Smooth muscle cell (in vitro differentiated cells): ENCODE data around the gene GRIN2C. TPM values are rescaled to one million over a fixed set of nuclear protein-coding genes. Genes with fewer than 3 reads are reported as not detected.
A peak's percentile ranks its signal among the peaks of the same experiment; 100 is the strongest.

Source experiments
- DNase-seq: peaks from one replicate; lab custom pipeline; 2025; ENCODE audit not compliant: unreplicated experiment; lab: John Stamatoyannopoulos, UW
- H2AFZ ChIP-seq: fragments of 200-600 bp; sonication (generic); 2 replicates; pipeline ENCODE4 v1.6.0; 2016; ENCODE audit warnings: antibody characterized with exemption, low read depth, mild to moderate bottlenecking
- H3F3A ChIP-seq: fragments of 200-600 bp; sonication (generic); 2 replicates; pipeline ENCODE4 v1.6.0; 2017; ENCODE audit warnings: antibody characterized with exemption, low read depth
- H3K27ac ChIP-seq: fragments of 200-600 bp; sonication (generic); 2 replicates; pipeline ENCODE4 v1.5.1; 2016; ENCODE audit warnings: low read depth, mild to moderate bottlenecking
- H3K27me3 ChIP-seq: fragments of 200-600 bp; sonication (generic); 2 replicates; pipeline ENCODE4 v1.6.1; 2016; ENCODE audit warnings: low read depth, mild to moderate bottlenecking
- H3K36me3 ChIP-seq: fragments of 200-600 bp; sonication (generic); 2 replicates; pipeline ENCODE4 v1.5.1; 2016; ENCODE audit warnings: low read depth
- H3K4me1 ChIP-seq: fragments of 200-600 bp; sonication (generic); 2 replicates; pipeline ENCODE4 v1.5.1; 2016; ENCODE audit warnings: low read depth
- H3K4me2 ChIP-seq: fragments of 200-600 bp; sonication (generic); 2 replicates; pipeline ENCODE4 v1.6.0; 2016; ENCODE audit warnings: mild to moderate bottlenecking
- H3K4me3 ChIP-seq: fragments of 200-600 bp; sonication (generic); 2 replicates; pipeline ENCODE4 v1.5.1; 2016; ENCODE audit warnings: mild to moderate bottlenecking
- H3K79me2 ChIP-seq: fragments of 200-600 bp; sonication (generic); 2 replicates; pipeline ENCODE4 v1.6.0; 2016; ENCODE audit warnings: low read depth, mild to moderate bottlenecking
- H3K9ac ChIP-seq: fragments of 200-600 bp; sonication (generic); 2 replicates; pipeline ENCODE4 v1.6.0; 2016; ENCODE audit warnings: low read depth
- H3K9me3 ChIP-seq: fragments of 200-600 bp; sonication (generic); replicated peaks from 2 replicates; pipeline ENCODE4 v1.5.1; 2016; ENCODE audit warnings: low read depth
- H4K20me1 ChIP-seq: fragments of 200-600 bp; sonication (generic); 2 replicates; pipeline ENCODE4 v1.6.0; 2016; ENCODE audit warnings: low read depth
- WGBS: methylation state at CpG from one replicate; pipeline ENCODE4 v1.1.7; 2016; ENCODE audit warnings: low lambda C conversion rate; 5-methylcytosine and 5-hydroxymethylcytosine counted together
- polyA plus RNA-seq: library from polyadenylated mRNA; unstranded; fragments of >200 nt; fragmentation: Nextera tagmentation; extraction: Ambion mirVana; gene quantifications from 2 replicates; pipeline ENCODE4 v1.2.1, GENCODE V29; 2016
- total RNA-seq: library from RNA; depleted of rRNA; stranded (reverse); fragments of >200 nt; gene quantifications from 2 replicates; pipeline ENCODE4 v1.2.3, GENCODE V29; 2014
- TF ChIP-seq, protein P1 (sequence below): fragments of 200-600 bp; sonication (generic); IDR thresholded peaks from 2 replicates; pipeline ENCODE4 v1.5.1; 2017; ENCODE audit warnings: borderline replicate concordance, mild to moderate bottlenecking, antibody characterized with exemption; ENCODE audit not compliant: insufficient read depth, poor library complexity, severe bottlenecking

GRIN2C gene
- total and polyA plus RNA-seq, 2 experiments from 2014 or later: 0.13 to 0.32 TPM

- Histone ChIP-seq H3K27me3 (no peaks in the 10 kb centered on the region), H3K36me3 (no peaks in the 10 kb centered on the region), H3K79me2 (no peaks in the 10 kb centered on the region), H4K20me1 (no peaks in the 10 kb centered on the region), H2AFZ (no peak overlapping the region), H3K9ac (no peak overlapping the region), H3K4me3 (no peak overlapping the region), H3K27ac (no peak overlapping the region), H3K4me1 (peaks cover 12% of the 10 kb centered on the region), H3F3A (no peaks in the 10 kb centered on the region), H3K4me2 (no peak overlapping the region), H3K9me3 (no peaks in the 10 kb centered on the region)
- TF ChIP-seq, protein P1, sequence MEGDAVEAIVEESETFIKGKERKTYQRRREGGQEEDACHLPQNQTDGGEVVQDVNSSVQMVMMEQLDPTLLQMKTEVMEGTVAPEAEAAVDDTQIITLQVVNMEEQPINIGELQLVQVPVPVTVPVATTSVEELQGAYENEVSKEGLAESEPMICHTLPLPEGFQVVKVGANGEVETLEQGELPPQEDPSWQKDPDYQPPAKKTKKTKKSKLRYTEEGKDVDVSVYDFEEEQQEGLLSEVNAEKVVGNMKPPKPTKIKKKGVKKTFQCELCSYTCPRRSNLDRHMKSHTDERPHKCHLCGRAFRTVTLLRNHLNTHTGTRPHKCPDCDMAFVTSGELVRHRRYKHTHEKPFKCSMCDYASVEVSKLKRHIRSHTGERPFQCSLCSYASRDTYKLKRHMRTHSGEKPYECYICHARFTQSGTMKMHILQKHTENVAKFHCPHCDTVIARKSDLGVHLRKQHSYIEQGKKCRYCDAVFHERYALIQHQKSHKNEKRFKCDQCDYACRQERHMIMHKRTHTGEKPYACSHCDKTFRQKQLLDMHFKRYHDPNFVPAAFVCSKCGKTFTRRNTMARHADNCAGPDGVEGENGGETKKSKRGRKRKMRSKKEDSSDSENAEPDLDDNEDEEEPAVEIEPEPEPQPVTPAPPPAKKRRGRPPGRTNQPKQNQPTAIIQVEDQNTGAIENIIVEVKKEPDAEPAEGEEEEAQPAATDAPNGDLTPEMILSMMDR: no peak
- DNase-seq: no peak
- 95% methylated on average over 5 of the region's 5 CpGs for WGBS
These were observed 14.9 kb upstream of the GRIN2C start for GRCh38 chr17:74874615-74875037.

DNA sequence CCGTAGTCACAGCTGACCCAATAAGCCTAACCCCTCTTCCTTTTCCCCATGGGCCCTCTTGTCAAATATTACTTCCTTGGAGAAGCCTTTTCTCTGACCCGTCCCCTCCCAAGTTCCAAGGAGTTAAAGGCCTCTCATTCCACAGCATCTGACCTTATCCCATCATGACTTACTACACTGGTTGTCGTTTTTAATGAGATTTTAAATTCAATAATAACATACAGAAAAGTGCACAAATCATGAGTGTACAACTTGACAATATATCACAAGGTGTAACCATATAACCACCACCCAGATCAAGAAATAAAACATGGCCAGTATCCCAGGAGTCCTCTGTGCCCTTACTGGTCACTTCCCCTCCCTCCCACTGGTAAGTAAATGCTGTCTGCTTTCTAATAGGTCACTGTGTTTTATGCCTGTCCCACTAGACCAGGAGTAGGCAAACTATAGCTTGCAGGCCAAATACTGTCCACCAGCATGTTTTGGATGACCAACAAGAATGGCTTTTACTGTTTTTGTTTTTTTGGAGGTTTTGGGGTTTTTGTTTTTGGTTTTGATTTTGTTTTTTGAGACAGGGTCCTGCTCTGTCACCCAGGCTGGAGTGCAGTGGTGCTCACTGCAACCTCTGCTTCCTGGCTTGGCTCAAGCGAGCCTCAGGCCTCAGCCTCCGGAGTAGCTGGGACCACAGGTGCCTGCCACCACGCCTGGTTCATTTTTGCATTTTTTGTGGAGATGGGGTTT, 14.4 kb upstream of the GRIN2C start:
- Histone ChIP-seq H3K27ac (peak overlapping the region; percentile 84), H3K9ac (peak overlapping the region; percentile 95)
- 70% methylated on average over 6 of the region's 6 CpGs for WGBS

DNA sequence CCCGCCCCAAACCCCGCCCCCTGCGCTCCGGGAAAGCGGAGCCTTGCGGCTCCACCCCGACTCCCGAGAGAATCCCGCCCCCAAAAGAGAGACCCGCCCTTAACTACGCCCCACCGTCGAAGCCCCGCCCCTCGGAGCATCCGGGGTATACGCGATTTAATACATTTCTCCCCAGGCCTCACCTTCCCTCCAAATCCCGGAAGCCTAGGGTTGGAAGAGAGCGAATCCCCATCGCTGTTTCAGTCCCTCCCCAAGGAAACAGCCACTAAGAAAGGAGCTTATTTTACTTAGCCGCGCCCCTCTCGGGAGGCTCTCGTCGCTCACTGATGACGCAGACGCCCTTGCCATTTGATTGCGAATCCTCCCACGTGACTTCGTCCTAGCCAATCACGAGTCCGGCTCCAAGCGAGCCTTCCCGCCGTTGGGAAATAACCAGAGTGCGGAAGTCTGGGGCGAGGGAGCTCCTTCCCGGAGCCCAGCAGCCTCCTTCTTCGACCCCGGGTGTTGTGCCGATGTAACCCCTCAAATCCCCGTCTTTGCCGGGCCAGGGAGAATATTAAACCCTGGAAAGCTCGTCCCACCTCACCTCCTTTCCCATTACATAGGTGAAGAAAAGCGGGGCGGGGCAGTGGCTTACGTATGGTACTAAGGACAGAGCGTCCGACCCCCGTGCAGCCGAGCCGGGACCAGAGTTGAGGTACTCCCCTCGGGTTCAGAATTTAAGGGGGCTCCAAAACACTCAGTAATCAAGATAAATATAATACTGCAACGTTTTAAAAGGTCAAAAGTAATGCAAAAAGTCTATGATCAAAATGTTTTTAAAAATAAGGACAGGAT, 13.6 kb upstream of the GRIN2C start:
- Histone ChIP-seq H3K4me2 (peak overlapping the region; percentile 89), H3K4me1 (peaks cover 12% of the 10 kb centered on the region), H3K36me3 (no peaks in the 10 kb centered on the region), H3K9me3 (no peaks in the 10 kb centered on the region), H2AFZ (peak overlapping the region; percentile 74), H3F3A (no peaks in the 10 kb centered on the region), H3K9ac (peak overlapping the region; percentile 95), H3K79me2 (no peaks in the 10 kb centered on the region), H3K27ac (peak overlapping the region; percentile 84), H3K4me3 (peak overlapping the region; percentile 76), H4K20me1 (no peaks in the 10 kb centered on the region), H3K27me3 (no peaks in the 10 kb centered on the region)
- under 1% methylated on average over 55 of the region's 55 CpGs for WGBS
- TF ChIP-seq, protein P1: no peak
- DNase-seq: peak; percentile 100

More for the DNA sequence above, 14.4 kb upstream of the GRIN2C start:
- no peak for DNase-seq
- Histone ChIP-seq H3K4me2 (peak overlapping the region; percentile 89), H3F3A (no peaks in the 10 kb centered on the region), H3K4me1 (peaks cover 12% of the 10 kb centered on the region), H3K36me3 (no peaks in the 10 kb centered on the region), H2AFZ (peak overlapping the region; percentile 28), H3K4me3 (peak overlapping the region; percentile 76), H3K79me2 (no peaks in the 10 kb centered on the region), H4K20me1 (no peaks in the 10 kb centered on the region), H3K9me3 (no peaks in the 10 kb centered on the region), H3K27me3 (no peaks in the 10 kb centered on the region)
- TF ChIP-seq, protein P1: no peak
